ENCODE results near the gene POMT1. TPM values are rescaled to one million over a fixed set of nuclear protein-coding genes. Genes with fewer than 3 reads are reported as not detected.

The POMT1 gene, protein sequence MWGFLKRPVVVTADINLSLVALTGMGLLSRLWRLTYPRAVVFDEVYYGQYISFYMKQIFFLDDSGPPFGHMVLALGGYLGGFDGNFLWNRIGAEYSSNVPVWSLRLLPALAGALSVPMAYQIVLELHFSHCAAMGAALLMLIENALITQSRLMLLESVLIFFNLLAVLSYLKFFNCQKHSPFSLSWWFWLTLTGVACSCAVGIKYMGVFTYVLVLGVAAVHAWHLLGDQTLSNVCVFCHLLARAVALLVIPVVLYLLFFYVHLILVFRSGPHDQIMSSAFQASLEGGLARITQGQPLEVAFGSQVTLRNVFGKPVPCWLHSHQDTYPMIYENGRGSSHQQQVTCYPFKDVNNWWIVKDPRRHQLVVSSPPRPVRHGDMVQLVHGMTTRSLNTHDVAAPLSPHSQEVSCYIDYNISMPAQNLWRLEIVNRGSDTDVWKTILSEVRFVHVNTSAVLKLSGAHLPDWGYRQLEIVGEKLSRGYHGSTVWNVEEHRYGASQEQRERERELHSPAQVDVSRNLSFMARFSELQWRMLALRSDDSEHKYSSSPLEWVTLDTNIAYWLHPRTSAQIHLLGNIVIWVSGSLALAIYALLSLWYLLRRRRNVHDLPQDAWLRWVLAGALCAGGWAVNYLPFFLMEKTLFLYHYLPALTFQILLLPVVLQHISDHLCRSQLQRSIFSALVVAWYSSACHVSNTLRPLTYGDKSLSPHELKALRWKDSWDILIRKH
- total RNA-seq = 16.1 and 23.2 TPM in 2 replicates

DNA sequence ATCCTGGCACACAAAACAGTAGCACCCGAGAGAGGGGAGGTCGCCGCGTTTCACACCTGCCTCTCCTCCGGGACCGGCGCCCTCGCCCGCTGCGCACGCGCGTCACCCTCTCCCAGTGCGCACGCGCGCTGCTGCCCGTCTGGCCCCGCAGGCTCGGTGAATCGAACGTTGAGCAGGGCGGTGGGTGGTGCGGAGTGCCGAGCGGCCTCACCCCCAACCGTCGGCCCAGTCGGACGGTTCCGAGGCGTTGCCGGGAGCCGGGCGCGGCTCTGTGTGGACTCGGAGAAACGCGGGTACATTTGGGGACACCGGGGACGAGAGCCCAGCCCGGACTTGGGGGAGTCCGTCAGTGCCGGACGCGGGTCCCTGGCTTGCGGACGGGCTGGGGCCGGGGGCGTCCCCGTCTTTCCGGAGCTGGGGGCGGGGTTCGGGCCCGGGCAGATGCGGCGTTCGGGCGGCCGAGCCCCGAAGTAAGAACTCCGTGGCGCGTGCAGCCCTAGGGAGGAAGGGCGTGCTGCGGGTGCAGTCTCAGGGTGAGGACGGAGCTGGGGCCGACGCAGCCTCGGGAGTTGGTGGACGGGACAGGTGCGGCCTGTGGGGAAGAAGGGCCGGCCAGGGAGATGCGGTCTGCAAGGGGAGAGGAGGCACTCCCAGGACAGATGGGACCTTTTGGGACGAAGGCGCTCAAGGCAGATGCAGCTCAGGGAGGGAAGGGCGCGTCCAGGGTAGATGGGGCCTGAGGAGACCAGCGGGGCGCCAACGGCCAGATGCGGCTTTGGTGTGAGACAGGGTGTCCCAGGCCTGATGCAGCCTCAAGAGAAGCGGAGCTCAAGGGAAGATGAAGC, at the start of gene POMT1:
Gene POMT1, plus strand, starts transcription at position 138 of the 845 bp plus-strand sequence. CDS start 1,301 bp downstream, outside the sequence.

DNA sequence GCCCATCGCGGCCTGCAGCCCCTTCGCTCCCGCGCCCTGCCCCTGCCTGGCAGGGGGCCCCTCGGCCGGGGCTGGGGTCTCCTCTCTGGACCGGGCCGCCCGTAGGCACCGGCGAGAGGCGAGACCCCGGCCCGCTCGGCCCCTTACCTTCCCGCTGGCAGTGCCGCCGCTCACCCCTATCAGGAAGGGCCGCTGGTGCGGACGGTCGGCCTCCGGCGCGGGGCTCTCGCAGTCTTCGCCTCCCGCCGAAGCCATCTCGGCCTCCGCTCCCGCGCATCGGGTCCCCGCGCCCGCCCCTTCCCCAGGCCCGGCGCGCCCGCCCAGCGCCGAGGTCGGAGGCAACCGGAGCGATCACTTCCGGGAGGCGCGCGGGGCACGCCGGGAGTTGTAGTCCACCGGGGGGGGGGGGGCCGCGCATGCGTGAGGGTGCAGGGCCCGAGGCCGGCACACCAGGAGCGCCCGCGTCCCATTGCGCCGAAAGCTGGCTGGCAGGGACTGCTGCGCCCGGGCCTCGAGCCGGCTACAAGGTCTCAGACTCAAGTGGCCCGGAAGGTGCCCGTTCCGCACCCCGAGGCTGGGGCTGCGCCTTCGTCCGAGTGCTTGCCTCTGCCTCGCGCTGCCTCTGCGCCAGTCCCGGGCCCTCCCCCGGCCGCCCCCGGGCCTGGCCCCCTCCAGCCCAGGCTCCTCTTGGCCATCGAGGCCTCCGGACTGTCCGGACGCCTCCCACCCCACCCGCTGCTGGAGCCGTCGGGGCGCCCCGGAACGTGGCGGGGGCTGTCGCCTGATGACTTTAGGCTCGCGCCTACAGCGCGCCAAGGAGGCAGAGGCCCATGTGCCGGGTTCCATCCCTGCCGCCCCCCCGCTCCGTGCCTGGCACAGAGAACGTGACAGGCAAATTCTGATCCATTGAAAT, 28.5 kb downstream of the POMT1 start, which contains the start of gene UCK1:
Gene UCK1, minus strand, starts transcription at position 344 of the 913 bp plus-strand sequence. Its CDS starts 89 bp downstream, at position 255.

DNA sequence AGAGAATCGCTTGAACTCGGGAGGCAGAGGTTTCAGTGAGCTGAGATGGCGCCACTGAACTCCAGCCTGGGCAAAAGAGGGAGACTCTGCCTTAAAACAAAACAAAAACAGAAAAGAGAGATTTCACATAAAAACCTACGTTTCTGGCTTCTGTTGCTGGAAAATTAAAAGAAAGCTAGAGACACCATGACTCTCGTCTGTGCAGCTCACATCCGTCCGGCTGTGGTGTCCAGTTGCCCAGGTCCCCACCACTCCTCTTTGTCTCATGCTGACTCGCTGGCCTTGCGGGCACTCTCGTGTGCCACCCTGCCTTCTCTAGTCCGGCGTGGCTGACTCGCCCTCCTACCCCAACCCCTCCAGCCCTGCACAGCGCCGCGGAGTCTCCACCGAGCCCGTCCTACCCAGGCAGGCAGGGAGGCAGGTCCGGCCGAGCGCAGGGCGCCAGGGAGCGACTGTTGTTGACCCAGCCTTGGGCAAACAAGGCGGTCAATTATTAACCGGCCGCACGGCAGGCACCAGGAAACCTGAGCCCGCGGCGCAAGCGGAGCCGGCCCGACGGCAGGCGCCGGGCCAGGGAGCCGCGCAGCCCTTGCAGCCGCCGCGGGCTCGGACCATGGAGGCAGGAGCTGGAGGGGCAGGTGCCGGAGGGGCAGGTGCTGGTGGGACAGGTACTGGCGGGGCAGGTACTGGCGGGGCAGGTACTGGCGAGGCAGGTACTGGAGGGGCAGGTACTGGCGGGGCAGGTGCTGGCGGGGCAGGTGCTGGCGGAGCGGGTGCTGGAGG, 42.5 kb downstream of the POMT1 start, which contains the start of gene PRRT1B:
Gene PRRT1B, plus strand, starts transcription at position 521 of the 783 bp plus-strand sequence. Its CDS starts 93 bp downstream, at position 614.

Other genes starting within 250 kb of the POMT1 start
- under 0.01 and 0.30 TPM in 2 replicates for gene FAM78A, start 226.4 kb upstream of the POMT1 start, total RNA-seq
- gene PLPP7, start 213.2 kb upstream of the POMT1 start, total RNA-seq = 3.7 TPM in 2 replicates
- 57.8 and 66.2 TPM in 2 replicates for gene PRRC2B, start 108.8 kb upstream of the POMT1 start, total RNA-seq
- 25.0 and 25.4 TPM in 2 replicates for gene UCK1, start 28.3 kb downstream of the POMT1 start, total RNA-seq
- gene PRRT1B, start 42.6 kb downstream of the POMT1 start, total RNA-seq = not detected in 2 replicates
- gene RAPGEF1, start 237.2 kb downstream of the POMT1 start, total RNA-seq = 14.5 and 18.0 TPM in 2 replicates

Data from bronchus fibroblast of lung (primary cell).